COLO668 (cell line): ENCODE results near the gene GLB1L3.
"Not testable (repeated sequence)": the region's sequence is repeated elsewhere in the genome, so short reads cannot be mapped to it uniquely, and the experiment has no call there.

Source experiments
- DNase-seq: peaks from one replicate; lab custom pipeline; 2025; ENCODE audit not compliant: unreplicated experiment; lab: John Stamatoyannopoulos, UW

Gene GLB1L3

DNA sequence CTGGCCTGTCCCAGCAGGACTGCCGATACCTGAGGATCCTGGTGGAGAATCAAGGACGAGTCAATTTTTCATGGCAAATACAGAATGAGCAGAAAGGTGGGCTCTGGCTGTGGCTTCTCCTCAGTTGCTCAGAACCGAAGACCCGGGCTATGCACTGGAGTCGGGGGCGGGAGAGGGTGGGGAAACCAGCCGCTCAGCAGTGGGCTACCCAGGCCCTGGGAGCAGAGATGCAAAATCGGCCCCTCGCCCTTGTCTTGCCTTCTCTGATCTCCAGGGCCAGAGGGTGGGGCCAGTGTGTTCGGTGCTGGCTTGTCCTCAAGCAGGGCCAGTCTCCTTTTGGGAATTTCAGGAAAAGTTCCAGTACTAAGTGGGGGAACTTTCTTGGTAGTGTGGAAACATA lies 37.2 kb downstream of the GLB1L3 start:
- no peak for DNase-seq

DNA sequence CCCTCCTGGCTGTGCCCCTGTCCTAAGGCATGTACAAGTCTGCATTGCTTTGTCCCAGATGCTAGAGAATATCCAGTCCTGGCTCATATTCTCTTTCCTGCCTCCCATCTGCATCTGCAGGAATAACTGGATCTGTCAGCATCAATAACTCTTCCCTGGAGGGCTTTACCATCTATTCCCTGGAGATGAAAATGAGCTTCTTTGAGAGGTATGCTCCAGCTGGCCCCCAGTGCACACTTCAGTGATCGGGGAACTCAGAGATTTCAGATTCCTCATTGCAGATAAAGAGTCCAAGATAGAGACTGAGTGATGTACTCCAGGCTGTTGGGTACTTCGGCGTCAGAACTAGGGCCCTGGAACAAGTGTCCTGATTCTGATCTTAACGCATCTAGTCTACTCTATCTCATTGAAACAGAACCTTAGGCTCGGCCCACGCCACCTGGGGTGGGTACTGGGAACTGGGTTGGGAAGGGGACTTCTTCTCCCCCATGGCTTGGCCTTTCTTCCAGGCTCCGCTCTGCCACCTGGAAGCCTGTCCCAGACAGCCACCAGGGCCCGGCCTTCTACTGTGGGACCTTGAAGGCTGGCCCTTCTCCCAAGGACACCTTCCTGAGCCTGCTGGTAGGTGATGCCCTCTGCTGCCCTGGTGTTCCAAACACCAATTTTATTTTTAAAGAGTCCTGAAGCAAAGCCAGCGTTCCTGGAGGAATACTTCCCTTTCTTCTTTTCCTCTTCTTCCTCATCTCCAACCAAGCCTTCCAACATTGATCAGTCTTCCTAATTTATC lies 37.8 kb downstream of the GLB1L3 start:
- no peak for DNase-seq

DNA sequence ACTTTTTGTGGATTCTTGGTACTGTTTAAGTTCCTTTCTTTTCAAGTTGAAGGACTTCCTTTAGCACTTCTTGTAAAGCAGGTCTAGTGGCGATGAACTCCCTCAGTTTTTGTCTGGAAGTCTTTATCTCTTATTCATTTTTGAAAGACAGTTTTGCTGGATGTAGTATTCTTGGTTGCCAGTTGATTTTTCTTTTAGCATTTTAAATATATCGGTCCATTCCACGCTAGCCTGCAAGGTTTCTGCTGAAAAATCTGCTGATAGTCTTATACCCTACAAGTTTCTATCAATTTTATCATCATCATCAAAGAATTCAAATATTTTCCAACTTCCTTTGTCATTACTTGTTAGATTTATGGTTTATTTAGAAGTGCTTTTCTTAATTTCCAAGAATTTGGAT lies 40.9 kb downstream of the GLB1L3 start:
- DNase-seq: no peak

DNA sequence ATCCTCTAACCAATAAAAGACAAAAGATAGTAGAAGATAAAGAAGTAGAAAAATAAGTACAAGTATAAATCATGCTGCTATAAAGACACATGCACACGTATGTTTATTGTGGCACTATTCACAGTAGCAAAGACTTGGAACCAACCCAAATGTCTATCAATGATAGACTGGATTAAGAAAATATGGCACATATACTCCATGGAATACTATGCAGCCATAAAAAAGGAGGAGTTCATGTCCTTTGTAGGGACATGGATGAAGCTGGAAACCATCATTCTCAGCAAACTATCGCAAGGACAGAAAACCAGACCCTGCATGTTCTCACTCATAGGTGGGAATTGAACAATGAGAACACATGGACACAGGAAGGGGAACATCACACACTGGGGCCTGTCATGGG lies 45.2 kb downstream of the GLB1L3 start:
- not testable (repeated sequence) for DNase-seq

DNA sequence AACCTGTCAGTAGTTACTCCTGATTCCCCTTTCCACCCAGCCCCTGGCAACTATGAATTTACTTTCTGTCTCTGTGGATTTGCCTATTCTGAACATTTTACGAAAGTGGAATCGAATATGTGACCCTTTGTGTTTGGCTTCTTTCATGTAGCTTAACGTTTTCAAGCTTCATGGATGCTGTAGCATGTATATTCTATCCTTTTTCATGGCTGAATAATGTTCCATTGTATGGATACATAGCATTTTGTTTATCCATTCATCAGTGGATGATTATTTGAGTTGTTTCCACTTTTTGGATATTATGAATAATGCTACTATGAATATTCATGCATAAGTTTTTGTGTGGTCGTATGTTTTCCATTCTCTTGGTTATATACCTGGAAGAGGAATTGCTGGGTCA lies 46.4 kb downstream of the GLB1L3 start:
- DNase-seq: no peak

DNA sequence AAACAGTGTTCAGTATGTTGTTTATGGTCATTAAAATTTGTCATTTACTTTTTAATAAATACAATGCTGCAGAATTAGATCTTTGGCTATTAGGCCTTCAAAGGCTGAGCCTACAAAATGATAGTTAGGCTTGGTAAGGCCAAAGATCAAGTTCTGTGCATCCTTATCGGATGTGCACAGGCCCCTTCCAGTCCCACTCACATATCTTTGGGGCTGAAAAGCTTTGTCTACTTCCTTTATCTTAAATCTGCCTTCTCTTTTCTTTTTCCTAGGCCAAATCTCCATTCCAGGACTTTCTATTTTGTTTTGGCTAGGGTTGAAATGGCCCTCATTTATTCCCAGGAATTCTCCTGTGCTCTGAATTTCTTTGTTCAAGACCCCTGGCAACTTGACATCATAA lies 52.3 kb downstream of the GLB1L3 start:
- no peak for DNase-seq

DNA sequence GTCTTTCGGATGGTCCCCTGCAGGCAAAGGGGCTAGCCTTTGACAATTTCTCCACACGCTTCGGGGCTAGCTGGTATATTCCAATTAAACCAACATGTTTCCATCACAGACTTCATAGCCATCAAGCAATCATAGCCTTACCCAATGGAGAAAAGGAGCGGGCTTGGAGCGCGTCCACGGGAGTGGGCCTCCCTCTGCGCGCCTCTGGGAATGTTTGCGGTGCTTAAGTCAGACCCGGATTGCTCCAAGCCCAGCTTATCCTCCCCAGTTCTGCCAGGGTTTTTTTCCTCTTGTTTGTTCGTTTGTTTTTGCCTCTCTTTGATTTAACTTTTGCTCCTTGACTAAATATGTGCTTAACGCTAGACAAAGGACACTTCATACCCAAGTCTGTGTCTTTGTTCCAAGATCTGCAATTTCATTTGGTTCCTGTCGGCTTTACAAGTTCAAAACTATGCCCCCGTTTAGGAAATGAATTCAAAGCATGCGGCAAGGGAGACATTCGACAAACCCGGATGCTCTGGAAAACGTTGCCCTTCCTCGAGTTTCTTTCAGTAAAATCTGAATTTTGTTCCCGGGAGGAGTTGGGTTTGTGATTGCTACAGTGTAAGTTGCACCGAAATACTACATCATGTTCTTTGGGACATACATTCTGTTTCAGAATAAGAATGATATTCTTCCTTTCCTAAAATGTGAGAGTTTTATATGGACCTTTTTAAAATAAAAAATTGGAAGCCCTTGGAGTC lies 54.6 kb downstream of the GLB1L3 start:
- no peak for DNase-seq

DNA sequence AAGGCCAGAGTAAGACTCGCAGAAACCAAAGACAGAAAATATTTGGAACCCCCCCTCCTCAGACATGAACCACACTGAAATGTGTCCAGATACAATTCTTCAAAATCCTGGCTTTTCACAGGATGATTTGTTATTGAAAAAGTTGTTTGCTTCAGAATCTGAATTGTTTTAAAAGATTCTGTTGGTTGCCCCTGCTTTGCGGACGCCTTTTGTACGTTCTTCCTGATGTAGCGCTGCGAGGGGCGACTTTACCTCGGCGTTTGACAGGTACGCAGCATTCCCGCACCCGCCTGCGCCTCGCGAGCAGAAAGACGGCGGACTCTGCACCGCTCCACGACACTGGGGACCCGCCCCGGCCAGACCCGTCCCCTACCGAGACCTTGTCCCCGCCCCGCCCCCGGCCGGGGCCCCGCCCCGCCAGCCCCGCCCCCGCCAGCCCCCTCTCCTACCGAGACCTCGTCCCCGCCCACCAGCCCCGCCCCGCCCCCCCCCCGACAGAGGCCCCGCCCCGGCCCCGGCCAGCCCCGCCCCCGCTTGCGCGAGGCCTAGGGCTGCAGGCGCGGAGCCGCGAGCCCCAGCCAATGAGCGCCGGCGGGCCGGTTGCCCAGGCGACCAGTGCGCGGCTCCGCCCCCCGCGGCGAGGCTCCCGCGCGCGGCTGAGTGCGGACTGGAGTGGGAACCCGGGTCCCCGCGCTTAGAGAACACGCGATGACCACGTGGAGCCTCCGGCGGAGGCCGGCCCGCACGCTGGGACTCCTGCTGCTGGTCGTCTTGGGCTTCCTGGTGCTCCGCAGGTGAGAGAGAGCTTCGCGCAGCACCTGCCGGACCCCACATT lies 55.4 kb downstream of the GLB1L3 start, which contains the start of gene GLB1L2:
Gene GLB1L2, plus strand, starts transcription at position 635 of the 835 bp plus-strand sequence. Its CDS starts 74 bp downstream, at position 709.
- DNase-seq: peak; percentile 85

DNA sequence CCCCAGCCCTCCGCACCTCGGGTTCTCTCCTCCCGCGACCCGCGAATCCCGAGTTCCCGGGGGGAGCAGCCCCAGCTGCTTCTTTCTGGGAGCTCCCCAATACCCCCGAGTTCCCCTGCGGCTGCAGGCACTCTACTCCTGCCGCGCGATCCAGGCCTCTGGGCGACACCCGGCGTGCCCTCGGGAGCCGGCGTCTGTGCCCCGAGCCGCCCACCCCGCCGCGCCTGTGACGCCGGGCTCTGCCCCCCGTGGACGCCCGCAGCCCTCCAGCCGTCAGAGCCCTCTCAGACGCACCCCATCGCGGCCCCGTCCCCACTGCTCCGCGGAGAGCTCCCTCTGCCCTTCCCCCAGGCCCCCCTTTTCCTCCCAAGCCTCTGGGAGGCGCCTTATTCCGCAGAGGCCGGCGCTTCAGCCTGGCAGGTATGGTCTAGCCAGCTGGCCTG lies 56.0 kb downstream of the GLB1L3 start:
- DNase-seq: peak; percentile 50

DNA sequence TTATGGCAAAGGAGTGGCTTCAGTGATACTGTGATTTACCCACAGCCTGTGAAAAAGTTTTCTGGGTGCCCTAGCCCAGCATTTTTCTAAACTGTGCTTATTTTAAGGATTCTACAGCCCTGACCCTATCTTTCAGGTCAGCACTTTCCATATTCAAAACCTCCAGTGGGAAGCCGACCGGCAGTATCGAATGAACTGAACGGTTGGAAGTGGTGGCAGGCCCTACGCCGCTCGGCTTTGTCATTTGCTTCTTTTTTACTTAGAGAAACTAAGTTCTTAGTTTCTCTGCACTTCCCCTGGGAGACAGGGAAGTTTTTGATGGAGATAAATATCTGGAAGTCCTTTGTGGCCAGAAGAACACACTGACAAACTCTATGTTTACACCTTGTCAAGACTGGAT lies 56.6 kb downstream of the GLB1L3 start:
- no peak for DNase-seq

DNA sequence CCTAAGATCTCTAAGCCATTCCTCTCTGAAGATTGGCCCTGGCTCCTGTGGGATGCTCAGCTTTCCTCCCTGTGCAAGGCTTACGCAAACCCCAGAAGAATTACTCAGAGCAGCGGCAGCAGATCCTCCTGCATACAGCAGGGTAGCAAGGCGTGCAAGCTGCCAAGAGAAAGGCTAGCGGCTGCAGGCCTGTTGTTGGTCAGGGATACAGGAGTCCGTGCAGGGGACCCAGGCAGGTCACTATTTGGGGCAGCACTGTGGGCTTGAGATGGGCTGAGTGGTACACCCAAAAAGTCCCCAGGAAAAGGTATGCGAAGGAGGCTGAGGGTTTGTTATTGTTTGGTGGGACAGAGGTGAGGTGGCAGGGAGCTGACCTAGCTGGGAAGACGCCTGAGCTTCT lies 57.1 kb downstream of the GLB1L3 start:
- no peak for DNase-seq

DNA sequence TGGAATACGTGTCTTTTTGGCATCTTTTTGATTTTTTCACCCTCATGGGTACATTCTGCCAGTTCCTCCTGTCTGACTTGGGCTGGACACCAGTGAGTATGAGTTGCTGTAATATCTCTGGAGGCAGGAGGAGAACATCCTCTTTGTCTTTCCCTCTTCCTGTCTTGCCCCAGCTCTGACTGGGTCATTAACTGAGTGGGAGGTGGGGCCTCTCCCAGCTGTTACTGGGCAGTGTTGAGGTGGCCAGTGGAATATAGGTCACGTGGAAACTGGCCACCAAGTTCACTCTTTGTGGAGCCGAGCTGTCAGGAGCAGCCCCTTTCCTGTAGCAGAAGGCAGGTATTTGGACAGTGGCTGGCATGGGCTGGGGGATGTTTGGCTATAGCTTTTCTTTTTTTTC lies 57.8 kb downstream of the GLB1L3 start:
- DNase-seq: no peak

DNA sequence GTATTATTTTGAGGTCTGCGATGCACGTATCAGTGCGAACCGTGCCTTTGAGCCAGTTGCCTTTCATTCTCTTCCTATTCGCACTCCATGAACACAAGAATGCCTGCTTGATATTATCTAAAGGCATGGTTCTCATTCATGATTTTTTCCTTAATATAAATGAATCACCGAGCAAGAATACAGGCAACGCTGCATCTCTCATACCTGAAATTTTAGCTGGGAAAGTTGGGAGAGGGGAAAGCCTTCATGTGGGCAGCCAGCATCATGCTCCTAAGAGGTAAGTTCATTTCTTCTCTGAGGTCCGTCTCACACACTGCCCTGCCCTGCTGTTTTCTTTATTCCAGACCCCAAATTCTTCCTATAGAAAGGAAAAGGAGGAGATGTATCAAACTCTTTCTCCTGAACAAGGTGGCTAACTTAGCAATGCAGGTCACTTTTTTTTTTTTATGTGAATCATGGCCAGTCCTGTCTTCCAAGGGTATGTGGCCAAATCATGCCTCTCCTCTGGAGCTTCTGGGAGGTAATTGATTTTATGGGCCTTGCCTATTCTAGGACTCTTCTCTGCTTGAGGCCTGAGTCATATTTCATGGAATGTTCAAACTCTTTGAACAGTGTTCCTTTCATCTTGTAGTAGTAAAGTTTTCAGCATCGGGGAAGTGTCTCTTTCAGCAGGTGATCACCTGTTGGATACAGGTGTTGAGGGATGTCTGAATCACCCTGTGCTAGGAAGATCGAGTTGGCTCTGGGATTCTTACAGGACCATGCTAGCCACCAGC lies 58.8 kb downstream of the GLB1L3 start:
- no peak for DNase-seq

DNA sequence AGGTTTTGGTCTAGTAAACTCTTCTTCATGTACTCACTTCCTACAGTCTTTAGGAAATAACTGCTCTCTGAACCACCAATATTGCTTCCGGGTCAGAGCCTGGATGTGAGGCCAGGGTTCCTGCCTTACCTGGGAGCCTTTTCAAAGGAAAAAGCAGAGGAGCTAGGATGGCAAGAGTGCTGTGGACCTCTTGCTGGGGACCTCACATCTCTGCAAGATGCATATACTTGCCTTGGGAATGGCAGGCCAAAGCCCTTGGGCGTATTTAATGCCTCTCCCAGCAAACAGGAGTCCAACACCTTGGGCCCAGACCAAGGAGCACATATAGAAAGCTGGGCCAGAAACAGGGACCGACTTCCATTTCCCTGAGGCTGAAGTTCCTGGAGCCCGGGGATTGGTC lies 60.9 kb downstream of the GLB1L3 start:
- no peak for DNase-seq

DNA sequence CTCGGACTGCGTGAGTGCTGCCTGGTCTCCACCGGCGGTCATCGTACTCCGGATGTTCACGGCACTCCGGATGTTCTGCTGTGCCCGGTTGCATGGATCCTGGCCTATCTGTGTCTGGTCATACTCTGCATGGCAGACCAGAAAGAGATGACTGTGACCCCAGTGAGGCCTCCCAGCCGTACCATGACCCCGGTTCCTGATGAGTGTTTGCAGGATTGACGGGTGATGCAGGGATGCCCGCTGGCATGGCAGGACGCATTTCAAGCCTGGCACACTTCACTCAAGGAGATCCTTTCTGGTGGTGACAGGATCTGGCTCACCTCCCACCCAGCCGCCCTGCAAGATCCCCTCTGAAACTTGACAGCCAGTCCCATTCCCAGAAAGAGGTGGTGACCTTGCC lies 61.9 kb downstream of the GLB1L3 start:
- DNase-seq: no peak

DNA sequence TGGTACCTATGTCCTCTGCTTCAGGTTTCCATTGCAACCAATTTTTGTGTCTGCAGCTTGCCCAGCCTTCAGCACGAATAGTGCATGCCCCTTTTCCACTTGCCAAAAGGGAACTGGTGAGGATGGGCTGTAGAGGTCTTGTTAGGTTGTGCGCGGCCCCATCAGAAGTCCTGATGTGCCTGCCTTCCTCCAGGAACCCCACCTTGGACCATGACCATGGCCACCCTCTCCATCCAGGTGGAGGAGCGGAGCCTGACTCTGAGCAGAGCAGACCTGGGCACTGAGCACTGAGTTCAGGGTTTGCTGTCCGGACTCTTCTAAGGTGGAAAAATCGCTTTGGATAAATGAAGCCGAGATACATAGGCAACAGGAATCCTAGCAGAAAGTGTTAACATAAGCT lies 62.5 kb downstream of the GLB1L3 start:
- DNase-seq: no peak

DNA sequence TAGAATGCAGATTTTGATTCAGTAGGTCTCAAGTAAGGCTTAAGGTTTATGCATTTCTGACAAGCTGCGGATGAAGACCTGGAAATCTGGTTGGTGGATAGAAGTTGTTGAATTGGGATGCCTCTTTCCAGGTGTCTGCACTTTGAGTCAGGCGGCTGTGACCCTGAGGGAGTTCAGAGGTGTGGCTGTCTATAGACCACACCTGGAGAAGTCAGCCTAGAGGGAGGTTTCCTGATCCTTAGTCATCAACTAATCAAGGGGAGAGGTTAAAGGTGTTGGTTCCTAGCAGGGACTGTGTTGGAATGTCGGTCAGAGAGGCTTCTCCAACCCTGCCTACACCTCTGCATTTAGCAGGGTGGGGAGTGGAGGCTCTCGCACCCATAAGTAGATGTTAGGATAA lies 63.6 kb downstream of the GLB1L3 start:
- DNase-seq: no peak

DNA sequence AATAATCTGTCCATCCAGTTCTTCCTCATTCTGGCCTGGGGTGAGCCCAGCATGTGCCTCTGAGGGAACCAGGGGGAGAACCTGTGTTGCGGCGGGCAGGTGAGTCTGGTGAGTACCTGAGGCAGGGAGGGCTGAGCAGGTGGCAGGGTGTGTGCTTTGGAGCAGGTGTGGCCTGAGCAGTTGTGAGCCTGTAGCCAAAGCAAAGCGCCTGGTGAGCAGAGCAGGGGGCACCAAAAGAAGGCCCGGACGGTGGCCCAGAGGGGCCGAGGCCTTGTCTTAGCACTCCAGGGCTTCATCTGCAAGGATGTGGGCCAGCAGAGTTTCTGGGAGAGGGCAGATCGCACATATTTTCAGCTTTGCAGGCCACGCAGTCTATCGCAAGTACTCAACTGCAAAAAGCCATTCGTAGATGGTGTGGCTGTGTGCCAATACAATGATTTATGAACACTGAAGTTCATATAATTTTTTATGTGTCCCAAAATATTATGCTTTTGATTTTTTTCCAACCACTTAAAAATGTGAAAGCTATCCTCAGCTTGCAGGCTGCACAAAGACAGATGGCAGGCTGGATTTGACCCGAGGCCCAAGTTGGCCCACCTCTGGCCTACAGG lies 64.3 kb downstream of the GLB1L3 start:
- peak; percentile 33 for DNase-seq

DNA sequence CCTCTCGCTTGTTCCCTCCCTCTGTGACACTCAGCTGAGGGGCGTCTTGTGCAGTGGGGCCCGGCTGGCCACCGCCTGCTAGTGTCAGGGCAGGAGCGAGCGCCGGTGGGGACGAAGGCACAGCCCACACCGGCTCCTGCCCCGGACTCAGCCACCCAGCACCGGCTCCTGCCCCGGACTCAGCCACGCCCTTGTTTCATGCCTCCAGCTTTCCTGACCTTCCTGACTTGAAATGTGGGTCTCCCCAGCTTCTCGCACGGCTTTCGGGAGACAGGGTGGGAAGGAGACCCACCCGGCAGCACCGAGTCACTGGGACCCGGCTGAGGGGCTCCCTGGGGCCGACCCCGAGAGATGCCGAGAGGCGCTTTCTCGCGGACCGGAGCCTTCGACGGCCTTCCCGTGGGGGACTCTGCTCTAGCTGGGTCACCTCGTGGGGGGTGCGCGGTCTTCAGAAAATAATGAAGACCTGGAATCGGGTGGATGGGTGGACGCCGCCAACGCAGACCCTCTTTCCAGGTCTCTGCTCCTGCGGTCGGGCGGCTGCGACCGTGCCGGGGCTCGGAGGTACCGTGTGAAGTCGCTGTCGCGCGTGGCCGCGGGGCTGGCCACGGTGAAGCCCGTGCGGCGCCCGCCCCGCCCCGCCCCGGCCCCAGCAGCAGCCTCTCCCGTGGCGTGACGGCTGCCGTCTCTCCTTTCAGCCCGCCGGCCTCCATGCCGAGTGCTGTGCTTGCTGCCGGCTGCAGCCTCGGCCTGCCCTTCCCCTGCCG lies 65.8 kb downstream of the GLB1L3 start:
- no peak for DNase-seq
